HepG2 (cell line): ENCODE data around the gene TSHZ2.

Source experiments
- IRF2 ChIP-seq: IDR thresholded peaks from 2 replicates; pipeline ENCODE4 v1.6.1; 2018; ENCODE audit warnings: missing genetic modification reagents, missing compliant biosample characterization
- JUND ChIP-seq: sonication (generic); formaldehyde crosslinking; IDR thresholded peaks from 2 replicates; pipeline ENCODE4 v1.8.0; 2022; ENCODE audit warnings: mild to moderate bottlenecking, missing genetic modification reagents
- MEIS1 ChIP-seq: sonication (generic); formaldehyde crosslinking; IDR thresholded peaks from 2 replicates; pipeline ENCODE4 v1.9.0; 2021; ENCODE audit warnings: mild to moderate bottlenecking, missing genetic modification reagents, moderate library complexity, borderline replicate concordance
- MXI1 ChIP-seq: IDR thresholded peaks from 3 replicates; pipeline ENCODE4 v1.6.1; 2012; ENCODE audit warnings: low read depth, low read length, inconsistent platforms, borderline replicate concordance
- TBX2 ChIP-seq: sonication (generic); formaldehyde crosslinking; IDR thresholded peaks from 2 replicates; pipeline ENCODE4 v1.5.0; 2020; ENCODE audit warnings: missing genetic modification reagents, mild to moderate bottlenecking, borderline replicate concordance
- TCF7 ChIP-seq: sonication (generic); IDR thresholded peaks from 2 replicates; pipeline ENCODE4 v1.6.1; 2016; ENCODE audit warnings: antibody characterized with exemption, low read depth
- ZNF274 ChIP-seq: sonication (generic); formaldehyde crosslinking; IDR thresholded peaks from 2 replicates; pipeline ENCODE4 v1.5.1; 2020; ENCODE audit warnings: mild to moderate bottlenecking, missing genetic modification reagents
- ZNF326 ChIP-seq: sonication (generic); formaldehyde crosslinking; IDR thresholded peaks from 2 replicates; pipeline ENCODE4 v1.4.0; 2020; ENCODE audit warnings: missing genetic modification reagents, borderline replicate concordance
- ZNF558 ChIP-seq: sonication (generic); formaldehyde crosslinking; IDR thresholded peaks from 2 replicates; pipeline ENCODE4 v1.9.0; 2022; ENCODE audit warnings: mild to moderate bottlenecking, missing genetic modification reagents, borderline replicate concordance
- TF ChIP-seq, protein P1 (sequence below): sonication (generic); formaldehyde crosslinking; IDR thresholded peaks from 2 replicates; pipeline ENCODE4 v1.5.0; 2020; ENCODE audit warnings: mild to moderate bottlenecking, missing genetic modification reagents, moderate library complexity
- TF ChIP-seq, protein P2 (sequence below): sonication (generic); formaldehyde crosslinking; conservative IDR thresholded peaks from 2 replicates; pipeline ENCODE4 v1.8.0; 2022; ENCODE audit warnings: mild to moderate bottlenecking, moderate library complexity, missing genetic modification reagents

DNA sequence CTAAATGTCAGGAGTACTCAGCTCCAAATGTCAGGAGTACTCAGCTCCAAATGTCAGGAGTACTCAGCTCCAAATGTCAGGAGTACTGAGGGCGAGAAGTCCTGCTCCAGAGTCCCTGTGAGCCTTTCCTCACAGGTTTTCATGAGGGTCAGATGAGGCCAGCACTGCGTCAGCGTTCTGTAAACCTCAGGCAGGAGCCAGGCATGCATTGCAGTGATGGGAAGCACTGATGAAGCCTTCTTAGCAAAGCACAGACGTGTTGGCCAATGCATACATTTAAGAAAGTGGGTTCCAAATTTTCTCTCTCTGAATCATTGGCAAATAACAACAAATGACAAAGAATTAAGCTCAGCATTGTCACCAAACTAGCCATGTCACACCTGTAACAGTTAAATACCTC, 366.6 kb downstream of the TSHZ2 start:
- TF ChIP-seq MXI1 (no peak), IRF2 (CRISPR knock-in tag) (no peak), ZNF274 (CRISPR knock-in tag) (no peak), ZNF558 (CRISPR knock-in tag) (no peak), JUND (CRISPR knock-in tag) (no peak), ZNF326 (CRISPR knock-in tag) (no peak), TCF7 (no peak), TBX2 (CRISPR knock-in tag) (no peak), MEIS1 (CRISPR knock-in tag) (no peak)
- TF ChIP-seq, protein P1, sequence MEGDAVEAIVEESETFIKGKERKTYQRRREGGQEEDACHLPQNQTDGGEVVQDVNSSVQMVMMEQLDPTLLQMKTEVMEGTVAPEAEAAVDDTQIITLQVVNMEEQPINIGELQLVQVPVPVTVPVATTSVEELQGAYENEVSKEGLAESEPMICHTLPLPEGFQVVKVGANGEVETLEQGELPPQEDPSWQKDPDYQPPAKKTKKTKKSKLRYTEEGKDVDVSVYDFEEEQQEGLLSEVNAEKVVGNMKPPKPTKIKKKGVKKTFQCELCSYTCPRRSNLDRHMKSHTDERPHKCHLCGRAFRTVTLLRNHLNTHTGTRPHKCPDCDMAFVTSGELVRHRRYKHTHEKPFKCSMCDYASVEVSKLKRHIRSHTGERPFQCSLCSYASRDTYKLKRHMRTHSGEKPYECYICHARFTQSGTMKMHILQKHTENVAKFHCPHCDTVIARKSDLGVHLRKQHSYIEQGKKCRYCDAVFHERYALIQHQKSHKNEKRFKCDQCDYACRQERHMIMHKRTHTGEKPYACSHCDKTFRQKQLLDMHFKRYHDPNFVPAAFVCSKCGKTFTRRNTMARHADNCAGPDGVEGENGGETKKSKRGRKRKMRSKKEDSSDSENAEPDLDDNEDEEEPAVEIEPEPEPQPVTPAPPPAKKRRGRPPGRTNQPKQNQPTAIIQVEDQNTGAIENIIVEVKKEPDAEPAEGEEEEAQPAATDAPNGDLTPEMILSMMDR (CRISPR knock-in tag), result no peak
- TF ChIP-seq, protein P2, sequence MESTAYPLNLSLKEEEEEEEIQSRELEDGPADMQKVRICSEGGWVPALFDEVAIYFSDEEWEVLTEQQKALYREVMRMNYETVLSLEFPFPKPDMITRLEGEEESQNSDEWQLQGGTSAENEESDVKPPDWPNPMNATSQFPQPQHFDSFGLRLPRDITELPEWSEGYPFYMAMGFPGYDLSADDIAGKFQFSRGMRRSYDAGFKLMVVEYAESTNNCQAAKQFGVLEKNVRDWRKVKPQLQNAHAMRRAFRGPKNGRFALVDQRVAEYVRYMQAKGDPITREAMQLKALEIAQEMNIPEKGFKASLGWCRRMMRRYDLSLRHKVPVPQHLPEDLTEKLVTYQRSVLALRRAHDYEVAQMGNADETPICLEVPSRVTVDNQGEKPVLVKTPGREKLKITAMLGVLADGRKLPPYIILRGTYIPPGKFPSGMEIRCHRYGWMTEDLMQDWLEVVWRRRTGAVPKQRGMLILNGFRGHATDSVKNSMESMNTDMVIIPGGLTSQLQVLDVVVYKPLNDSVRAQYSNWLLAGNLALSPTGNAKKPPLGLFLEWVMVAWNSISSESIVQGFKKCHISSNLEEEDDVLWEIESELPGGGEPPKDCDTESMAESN (CRISPR knock-in tag), result no peak
